ENCODE results near the gene GPR89A.
A peak's percentile ranks its signal among the peaks of the same experiment; 100 is the strongest.
"Not testable (repeated sequence)": the region's sequence is repeated elsewhere in the genome, so short reads cannot be mapped to it uniquely, and the experiment has no call there.

Gene GPR89A

DNA sequence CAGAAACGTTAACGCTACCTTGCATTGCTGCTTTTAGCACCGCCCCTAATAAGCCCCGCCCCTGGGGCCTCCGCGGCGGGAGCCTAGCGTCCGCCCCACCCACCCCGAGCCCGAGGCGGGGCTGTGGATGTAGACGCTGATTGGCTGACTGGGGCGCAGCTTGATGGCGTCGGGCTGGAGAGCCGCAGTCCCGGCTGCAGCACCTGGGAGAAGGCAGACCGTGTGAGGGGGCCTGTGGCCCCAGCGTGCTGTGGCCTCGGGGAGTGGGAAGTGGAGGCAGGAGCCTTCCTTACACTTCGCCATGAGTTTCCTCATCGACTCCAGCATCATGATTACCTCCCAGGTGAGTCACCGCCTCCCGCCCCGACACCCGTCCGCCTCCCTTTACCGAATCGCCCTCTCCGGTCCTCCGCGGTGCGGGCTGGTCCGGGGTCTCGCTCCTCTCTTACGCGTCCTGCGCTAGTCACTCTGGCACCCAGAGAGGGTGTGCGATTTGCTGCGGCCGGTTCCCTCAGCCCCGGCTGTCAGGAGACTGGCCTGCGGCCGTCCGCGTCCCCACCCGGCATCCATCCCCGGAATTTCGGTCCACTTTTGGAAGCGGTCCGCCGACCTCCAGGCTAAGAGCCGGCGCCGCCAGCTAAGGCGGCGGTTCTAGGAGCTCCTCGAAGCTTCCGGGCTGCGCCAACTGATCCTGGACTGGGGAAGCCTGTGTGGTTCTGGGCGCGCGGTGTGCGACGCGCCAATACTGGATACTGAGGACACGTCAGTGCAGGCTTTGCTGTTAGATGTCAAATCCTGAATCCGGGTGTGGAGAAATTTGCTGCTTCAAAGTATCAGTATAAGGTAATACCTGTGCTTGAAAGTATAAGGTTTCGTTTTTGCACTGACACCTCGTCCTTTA is at the start of gene GPR89A:
GPR89A (plus strand) TSS at position 156 of the 901 bp plus-strand sequence; CDS start at position 302, 146 bp downstream.
- peak; percentile 96 to 97 for DNase-seq

DNA sequence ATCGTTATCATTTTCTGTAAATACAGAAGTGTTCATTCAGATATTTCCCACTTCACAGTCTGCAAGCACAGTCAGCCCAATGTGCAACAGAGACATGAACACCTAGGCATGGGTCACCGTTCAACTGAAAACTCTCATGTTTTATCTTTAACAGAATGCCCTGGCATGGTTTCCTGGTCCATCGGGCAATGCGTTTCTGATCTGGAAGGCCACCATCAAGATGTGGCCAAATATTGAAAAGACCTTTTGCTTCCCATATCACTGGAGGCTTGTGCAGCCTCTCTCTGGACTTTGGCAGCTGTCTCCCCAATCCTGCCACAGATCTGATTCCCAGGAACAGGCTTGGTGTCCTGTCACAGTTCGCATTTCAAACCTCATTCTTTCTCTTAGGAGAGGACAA is 21.0 kb upstream of the GPR89A start:
- DNase-seq, result not testable (repeated sequence)

DNA sequence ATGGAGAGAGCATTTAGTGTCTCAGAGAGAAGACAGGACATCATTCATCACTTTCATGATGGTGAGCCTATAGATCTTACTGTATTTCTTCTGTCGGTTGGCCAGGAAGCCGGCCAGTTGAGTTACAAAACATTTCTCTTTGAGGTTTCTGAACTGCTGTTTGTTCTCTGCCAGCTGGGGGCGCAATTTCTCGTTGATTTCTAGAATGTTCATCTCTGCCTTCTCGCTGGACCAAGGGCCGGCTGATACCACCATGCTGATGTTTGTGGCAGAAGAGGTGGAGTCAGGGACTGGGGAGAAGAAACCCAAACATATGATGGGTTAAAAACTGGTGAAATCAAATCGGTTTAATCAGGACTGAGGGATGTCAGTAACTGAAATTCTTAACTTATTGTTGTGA is 17.0 kb upstream of the GPR89A start:
- not testable (repeated sequence) for DNase-seq

DNA sequence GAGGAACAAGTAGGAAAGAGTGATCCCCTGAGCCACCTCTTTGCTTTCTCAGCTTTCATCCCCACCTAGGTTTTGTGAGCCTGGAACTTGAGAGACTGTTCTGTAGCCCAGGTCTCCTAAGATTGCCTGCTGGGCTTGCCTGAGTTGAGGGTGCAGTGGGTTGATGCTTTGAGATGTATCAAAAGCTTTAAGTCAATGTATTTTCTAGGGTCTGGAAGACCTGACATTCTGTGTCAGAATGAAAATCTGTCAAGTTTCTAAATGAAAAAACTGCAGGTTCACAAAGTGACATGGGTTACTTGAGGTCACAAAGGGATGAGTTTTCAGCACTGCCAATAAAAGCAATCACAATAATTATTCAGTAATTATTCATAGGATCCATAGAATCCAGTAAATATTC is 15.4 kb upstream of the GPR89A start:
- DNase-seq, result not testable (repeated sequence)

DNA sequence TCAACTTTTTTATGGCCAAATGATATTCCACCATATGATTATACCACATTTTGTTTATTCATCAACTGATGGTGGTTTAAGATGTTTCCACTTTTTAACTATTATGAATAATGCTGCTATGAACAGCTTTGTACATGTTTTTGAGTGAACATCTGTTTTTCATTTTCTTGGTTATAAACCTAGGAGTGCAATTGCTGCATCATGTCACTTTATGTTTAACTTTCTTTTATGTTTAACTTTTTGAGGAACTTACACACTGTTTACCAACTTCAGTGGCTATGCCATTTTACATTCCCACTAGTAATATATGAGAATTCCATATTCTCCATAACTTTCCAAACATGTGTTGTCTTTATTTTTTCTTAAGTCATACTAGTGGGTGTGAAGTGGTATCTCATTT is 12.4 kb upstream of the GPR89A start:
- not testable (repeated sequence) for DNase-seq

DNA sequence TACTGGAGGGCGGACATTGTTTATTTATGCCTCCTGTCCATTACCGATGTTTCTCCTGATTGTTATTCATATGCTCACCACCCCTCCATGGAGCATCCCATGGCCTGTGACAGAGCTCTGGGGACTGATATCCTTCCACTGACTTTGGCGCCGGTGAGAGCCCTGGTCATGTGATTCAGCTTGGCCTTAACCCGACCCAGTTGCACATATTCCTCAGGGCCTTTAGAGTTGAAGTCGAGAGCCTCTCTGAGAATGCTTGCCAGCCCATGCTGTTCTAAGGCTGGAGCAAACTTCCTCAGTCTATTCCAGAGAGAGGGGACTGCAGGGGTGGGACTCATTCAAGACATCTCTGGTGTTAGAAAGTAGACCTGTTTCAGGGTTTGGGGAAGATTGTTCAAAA is 11.6 kb upstream of the GPR89A start:
- DNase-seq, result not testable (repeated sequence)

DNA sequence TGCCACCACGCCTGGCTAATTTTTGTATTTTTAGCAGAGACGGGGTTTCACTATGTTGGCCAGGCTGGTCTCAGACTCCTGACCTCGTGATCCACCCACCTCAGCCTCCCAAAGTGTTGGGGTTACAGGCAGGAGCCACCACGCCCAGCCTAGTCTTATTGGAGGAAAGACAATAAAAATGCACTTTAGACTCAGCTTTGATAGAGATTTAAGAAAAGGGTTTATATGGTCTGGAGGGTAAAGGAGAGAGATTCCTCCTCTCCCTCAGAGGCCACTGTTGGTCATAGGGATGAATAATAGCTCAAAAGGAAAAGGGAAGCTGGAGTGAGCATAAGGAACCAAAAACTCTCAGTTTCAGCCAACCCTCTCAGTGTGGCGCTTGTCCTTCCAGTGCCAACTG is 8.4 kb upstream of the GPR89A start:
- DNase-seq, result not testable (repeated sequence)

DNA sequence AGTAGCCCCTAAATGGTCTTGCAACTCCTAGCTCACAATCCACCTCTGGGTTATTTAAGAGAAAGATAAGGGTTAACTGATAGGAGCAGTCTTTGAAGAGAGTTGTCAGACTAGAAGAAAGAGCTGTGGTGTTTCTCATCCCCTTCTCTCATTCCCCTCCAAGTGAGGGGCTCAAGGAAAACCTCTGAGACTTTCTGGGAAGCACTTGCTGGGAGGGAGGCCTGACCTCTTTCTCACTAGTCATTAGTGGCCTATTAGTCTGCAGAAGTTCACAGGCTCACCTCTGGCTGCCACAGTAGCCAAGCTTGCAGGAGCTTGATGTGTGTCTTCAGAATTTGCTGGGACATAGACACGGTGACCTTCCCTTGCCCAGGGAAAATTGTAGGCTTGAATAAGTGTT is 6.2 kb upstream of the GPR89A start:
- DNase-seq, result no peak

DNA sequence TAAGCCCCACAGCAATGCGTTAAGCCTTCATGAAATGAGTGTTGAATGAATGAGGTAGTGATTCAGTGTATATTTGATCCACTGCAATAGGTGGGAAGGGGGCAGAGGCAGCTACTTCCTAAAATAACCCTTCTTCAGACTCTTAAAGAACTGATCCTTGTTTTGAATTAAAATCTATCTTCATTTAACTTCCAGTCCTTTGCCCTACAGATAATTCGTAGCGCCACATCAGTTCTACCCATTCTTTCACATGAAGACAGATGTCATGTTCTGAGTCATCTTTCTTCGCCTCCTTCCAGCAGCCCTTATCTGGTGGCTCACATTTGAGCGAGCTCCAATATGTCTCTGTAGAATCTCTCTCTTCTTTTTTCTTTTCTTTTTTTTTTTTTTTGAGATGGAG is 948 bp upstream of the GPR89A start:
- DNase-seq, result not testable (repeated sequence)

DNA sequence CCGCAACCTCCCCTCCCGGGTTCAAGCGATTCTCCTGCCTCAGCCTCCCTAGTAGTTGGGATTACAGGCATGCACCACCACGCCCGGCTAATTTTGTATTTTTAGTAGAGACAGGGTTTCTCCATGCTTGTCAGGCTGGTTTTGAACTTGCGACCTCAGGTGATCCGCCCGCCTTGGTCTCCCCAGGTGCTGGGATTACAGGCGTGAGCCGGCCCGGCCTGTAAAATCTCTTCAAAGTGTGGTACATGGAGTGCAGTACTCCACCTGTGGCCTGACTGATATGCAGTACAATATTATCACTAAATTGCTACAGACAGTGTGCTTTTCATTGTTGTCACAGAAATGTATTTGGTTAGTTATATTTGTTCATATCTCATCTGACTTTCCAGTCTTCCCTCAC is 499 bp upstream of the GPR89A start:
- DNase-seq, result not testable (repeated sequence)

DNA sequence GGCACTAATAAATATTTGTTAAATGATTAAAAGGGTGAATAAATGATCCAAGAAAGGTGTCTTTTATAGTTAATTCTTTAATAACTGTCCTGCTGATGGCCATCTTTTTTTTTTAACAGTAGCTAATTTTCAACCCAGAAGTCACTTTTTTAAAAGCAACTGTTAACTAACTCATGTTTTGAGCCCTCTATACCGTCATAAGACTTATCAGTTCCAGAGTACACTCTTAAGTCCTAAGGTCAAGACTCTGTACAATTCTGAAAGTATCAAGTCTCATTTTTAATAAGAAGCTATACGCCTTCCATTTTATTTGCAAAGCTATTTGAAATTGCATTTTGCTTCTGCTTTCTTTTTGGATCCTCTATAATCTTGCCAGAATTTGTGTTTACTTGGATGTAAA is 3.0 kb downstream of the GPR89A start:
- not testable (repeated sequence) for DNase-seq

DNA sequence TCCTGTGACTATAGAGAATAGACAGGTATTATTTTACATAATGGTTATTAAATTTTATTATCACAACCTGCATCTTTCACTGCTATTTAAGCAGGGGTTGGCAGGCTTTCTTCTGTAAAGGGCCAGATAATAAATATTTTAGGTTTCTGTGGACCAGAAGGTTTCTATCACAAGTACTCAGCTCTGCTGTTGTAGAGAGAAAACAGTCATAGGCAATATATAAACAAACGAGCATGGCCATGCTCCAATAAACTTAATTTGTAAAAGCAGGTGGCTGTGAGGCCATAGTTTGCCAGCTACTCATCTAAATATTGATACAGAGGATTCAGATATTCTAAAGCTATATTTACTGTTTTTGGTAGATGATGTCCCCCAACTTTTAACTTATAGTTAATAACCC is 12.3 kb downstream of the GPR89A start:
- DNase-seq, result not testable (repeated sequence)

DNA sequence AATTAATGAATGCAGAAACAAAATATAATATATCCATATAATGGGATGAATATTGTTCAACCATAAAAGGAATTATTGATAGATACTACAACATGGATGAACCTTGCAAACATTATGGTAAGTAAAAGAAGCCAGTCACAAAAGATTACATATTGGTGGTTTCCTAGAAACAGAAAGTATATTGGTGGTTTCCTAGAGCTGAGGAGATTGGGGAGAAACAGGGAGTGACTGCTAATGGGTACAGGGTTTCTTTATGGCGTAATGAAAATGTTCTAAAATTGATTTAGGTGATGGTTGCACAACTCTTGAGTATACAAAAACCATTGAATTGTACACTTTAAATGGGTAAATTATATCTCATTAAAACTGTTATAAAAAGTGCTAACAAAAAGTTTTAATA is 14.4 kb downstream of the GPR89A start:
- not testable (repeated sequence) for DNase-seq

DNA sequence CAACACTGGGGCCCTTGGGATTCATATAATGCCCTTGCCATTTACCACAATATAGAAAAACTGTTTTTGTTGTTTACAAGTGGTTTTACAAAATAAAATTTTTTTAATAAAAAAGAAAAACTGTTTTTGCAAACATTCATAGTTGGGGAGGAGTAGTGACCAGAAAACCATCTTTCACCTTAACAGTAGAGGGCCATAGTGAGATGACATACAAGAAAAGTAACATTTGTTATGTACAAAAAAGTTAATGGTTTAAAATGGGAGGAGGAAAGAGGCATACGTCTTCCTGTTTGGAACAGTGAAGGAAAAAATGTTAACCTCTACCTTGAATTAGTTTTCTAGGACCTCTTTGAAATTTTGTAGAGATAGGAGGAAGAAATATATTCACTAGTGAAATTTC is 28.4 kb downstream of the GPR89A start:
- DNase-seq, result not testable (repeated sequence)

DNA sequence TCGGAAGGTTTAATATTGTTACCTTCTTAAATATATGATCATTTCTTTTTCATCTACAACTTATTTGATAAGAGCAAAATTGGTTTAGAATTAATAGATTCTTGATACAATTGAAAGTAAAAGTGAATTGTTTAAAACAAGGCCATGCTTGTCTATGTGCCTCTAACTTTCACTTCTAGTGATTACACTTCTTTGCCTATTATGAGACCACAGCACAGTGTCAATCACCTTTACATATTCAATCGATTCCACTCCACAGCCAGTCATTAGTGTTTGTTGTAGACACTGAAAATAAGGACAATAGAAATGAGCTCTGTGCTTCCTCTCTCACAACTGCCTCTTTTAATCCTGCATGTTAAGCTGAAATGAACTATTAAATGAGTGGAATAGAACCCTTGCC is 34.1 kb downstream of the GPR89A start:
- DNase-seq, result not testable (repeated sequence)

DNA sequence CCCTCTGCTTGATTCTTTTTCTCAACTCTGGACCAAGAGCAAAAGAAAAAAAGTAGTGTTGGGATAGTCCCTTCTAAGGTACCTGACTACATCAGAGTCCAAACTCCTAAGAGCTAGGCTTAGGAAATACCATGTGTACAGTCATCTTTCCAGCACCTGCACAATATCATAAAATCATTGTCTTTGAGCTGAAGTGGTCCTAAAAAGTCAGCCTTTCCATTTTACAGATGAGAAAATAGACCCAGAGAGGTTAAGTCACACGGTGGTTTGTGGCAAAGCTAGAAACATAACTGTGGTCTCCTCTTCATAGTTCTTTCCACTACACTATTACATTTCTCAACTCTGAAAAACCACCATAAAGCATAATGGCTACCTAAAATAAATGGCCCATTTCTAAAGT is 36.2 kb downstream of the GPR89A start:
- not testable (repeated sequence) for DNase-seq

DNA sequence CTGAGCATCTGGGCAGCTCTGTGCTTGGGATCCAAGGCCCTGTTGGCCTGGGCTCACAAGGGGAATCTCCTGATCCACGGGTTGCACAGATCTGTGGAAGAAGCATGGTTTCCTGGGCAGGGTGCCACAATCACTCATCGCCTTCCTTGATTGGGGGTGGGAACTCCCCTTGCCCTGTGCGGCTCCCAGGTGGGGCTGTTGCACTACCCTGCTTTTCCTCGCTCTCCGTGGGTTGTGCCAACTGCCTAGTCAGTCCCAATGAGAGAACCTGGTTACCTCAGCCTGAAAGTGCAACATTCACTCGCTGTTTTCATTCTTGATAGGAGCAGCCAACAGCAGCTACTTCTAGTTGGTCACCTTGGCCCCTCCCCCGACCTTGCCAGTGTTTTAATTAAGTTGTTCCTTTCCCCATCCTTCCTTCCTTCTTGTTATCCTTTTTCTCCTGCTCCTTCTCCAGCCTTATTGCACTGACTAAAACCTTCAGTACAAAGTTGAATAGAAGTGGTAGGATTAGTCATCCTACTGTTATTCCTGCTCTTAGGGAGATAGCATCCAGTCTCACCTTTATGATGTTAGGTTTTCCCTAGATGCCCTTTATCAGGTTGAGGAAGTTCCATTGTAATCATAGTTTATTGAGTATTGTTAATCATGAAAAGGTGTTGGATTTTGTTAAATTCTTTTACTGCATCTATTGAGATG is 48.6 kb downstream of the GPR89A start:
- DNase-seq, result not testable (repeated sequence)

DNA sequence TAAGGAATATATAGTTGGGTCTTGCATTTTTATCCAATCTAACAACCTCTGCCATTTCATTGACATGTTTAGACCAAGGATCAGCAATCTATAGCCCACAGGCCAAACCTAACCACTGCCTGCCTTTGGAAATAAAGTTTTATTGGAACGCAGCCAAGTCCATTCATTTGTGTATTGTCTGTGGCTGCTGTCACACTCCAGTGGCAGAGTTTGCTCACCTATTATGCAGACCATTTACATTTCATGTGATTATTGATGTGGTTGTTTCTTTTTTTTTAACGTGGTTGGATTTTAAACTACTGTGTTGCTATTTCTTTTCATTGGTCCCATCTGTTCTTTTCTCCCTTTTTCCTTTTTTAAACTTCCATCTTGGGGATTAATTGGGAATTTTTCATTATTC is 54.7 kb downstream of the GPR89A start:
- DNase-seq, result peak; percentile 38 to 74

DNA sequence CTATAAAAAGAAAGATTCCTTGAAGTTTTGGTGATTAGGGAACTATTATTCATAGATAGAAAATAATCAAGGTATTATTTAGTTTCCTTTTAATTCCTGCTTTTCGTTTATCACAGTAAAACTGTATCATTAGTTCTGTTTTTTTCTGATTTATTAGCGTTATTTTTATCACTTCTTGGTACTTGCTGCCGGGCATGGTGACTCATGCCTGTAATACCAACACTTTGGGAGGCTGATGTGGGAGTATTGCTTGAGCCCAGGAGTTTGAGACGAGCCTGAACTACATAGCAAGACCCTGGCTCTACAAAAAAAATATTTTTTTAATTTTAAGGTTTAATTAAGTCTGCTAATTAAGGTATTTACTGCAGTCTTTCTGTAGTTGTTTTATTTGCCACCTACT is 57.2 kb downstream of the GPR89A start:
- not testable (repeated sequence) for DNase-seq

DNA sequence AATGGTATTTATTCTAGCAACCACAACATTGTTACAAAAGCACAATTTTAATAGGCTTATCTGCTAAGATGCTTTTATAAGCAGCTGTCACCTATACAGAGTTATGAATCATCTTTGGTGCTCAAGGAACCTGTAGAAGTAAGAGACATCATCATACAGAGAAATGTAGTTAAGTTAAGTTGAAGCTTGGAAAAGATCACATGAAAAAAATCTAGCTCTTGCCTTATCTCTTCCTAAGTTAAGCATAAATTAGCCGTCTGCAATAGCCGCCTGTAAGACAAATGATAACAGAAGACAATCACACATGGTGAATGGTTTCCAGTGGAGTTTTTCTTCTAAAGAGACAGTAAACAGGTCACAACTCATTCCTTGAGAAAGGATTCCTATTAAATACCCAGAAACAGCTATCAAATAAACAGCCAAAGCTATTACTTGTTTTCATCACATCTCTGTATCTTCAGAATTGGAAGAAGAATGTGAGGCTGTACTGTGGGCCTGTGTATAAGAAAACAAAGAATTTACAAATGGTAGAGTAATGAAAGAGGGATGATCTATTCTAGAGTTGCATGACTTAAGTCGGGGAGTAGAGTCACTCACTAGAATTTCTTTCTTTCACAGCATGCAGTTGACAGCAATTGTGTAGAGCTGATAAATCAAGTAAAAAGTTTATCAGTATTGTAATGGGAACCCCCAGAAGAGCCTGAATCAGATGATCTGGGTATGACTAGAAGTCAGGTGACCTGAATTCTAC is 63.4 kb downstream of the GPR89A start:
- not testable (repeated sequence) for DNase-seq

DNA sequence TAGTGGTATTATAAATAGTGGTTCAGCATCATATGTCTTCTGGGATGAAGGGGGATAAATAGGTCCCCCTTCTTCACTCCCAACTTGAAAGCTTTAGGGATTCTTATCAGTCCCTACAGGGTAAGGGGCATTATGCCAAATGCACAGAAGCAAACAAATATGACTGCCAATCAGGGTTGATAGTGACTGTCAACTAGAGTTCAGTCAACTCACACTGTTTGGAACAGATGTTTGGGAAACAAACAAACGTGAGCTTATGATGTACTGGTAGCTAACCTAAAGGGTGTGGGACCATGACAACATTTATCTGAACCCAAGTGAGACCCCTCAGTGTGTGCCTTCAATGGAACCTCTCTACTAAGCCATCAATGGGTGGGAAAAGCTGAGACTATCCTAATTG is 65.4 kb downstream of the GPR89A start:
- DNase-seq, result not testable (repeated sequence)

DNA sequence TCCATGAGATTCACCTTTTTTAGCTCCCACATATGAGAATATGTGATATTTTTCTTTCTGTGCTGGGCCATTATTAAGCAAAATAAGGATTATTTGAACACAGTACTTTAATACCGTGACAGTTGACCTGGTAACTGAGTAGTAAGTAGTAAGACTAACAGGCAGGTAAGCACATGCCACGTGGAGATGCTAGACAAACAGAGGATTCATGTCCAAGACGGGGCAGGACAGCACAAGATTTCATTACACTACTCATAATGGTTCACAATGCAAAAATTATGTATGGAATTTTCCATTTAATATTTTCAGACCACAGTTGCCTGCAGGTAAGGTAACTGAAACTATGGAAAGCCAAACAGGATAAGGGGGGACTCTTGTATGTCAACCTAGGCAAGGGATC is 77.1 kb downstream of the GPR89A start:
- DNase-seq, result not testable (repeated sequence)

DNA sequence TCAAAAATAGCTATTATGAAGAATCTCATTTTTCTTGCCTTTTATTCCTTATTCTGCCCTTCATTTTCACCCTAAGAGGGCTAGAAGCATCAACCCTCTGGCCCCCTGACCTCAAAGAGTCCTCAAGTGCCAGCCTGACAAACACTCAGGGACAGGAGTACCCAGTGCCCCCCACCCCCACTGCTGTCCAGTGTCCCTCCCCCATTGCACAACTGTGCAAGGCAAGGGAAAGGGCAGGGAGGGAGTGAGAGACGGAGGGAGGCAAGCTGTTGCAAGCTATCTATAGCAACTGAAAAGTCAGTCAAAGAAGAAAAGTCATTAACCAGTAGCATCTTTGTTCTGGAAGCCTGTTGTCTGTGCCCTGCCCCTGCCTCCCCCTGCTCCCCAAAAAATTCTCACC is 78.3 kb downstream of the GPR89A start:
- not testable (repeated sequence) for DNase-seq

Data from NCI-H2081 (cell line).